Nephron (organoid): ENCODE measurements around the gene MIS18A.

ENCODE experiments used
- H3K27ac Mint-ChIP-seq, 3 experiments: 2 replicates each; pipeline ENCODE4 v1.8.0; 2020; ENCODE audit warnings: mixed read lengths in 3 of 3, mild to moderate bottlenecking in 2 of 3, moderate library complexity in 1 of 3
- H3K27me3 Mint-ChIP-seq: 2 replicates; pipeline ENCODE4 v1.8.0; 2021; ENCODE audit warnings: low read depth, mild to moderate bottlenecking, moderate library complexity, mixed read lengths
- H3K36me3 Mint-ChIP-seq: 2 replicates; pipeline ENCODE4 v1.8.0; 2020; ENCODE audit warnings: low read depth, mixed read lengths
- H3K4me1 Mint-ChIP-seq: 2 replicates; pipeline ENCODE4 v1.8.0; 2020; ENCODE audit warnings: mixed read lengths
- H3K4me3 Mint-ChIP-seq, 3 experiments: 2 replicates each; pipeline ENCODE4 v1.8.0; 2020; ENCODE audit warnings: mild to moderate bottlenecking in 3 of 3, mixed read lengths in 3 of 3, moderate library complexity in 2 of 3
- H3K9me3 Mint-ChIP-seq: 2 replicates; pipeline ENCODE4 v1.8.0; 2020; ENCODE audit warnings: mixed read lengths
- TF ChIP-seq, protein P1 (sequence below), 3 experiments: fragments of 200-600 bp; sonication (generic); IDR thresholded peaks; one replicate each; pipeline ENCODE4 v1.5.0; 2021; ENCODE audit warnings: antibody characterized with exemption in 3 of 3; ENCODE audit not compliant: unreplicated experiment in 3 of 3

The MIS18A gene

DNA sequence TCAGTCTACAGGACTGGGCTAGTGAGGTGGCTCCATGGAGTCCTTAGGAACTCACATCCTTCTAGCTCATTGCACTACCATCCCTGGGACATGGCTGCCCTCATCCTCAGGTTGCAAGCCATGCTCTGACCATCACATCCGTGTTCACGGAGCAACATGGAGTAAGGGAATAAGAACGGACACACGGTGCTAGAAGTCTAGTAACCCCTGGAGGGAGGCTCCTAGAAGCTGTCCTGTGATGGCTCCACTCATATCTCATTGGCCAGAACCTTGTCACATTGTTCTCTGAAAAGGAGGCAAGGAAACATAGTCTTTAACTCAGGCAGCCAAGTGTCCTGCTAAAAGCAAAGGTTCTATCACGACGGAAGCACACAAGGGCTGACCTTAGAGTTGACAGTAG is 23.7 kb upstream of the MIS18A start:
- no peaks in the 10 kb centered on the region for H3K4me1 Mint-ChIP-seq
- H3K4me3 Mint-ChIP-seq: no peak overlapping the region
- TF ChIP-seq, protein P1, sequence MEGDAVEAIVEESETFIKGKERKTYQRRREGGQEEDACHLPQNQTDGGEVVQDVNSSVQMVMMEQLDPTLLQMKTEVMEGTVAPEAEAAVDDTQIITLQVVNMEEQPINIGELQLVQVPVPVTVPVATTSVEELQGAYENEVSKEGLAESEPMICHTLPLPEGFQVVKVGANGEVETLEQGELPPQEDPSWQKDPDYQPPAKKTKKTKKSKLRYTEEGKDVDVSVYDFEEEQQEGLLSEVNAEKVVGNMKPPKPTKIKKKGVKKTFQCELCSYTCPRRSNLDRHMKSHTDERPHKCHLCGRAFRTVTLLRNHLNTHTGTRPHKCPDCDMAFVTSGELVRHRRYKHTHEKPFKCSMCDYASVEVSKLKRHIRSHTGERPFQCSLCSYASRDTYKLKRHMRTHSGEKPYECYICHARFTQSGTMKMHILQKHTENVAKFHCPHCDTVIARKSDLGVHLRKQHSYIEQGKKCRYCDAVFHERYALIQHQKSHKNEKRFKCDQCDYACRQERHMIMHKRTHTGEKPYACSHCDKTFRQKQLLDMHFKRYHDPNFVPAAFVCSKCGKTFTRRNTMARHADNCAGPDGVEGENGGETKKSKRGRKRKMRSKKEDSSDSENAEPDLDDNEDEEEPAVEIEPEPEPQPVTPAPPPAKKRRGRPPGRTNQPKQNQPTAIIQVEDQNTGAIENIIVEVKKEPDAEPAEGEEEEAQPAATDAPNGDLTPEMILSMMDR (IDR thresholded peaks at IDR 0.05; ENCODE audit: unreplicated experiment in 3 of 3): no peak
- no peak overlapping the region for H3K27ac Mint-ChIP-seq
- H3K27me3 Mint-ChIP-seq: no peaks in the 10 kb centered on the region
- H3K9me3 Mint-ChIP-seq: no peaks in the 10 kb centered on the region
- peaks cover 20% of the 10 kb centered on the region for H3K36me3 Mint-ChIP-seq

DNA sequence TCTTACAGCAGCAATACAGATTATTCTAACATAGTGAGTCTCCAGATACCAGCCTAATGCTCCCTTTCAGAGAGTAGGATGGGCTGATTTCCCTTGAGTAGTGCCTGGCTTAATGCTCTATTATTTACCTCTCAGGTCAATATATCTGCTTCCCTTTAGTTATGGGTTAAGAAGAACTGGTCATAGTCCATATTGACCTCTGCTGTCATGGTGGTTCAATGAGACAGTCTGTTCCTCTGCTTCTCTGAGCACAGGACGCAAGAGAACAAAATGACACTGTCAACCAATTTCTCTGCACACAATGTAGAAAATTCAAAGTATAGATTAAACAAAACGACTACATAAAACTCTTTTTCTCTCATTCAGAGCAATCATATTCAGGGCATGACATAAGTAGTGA is 22.7 kb upstream of the MIS18A start:
- Mint-ChIP-seq H3K4me1 (no peaks in the 10 kb centered on the region), H3K4me3 (no peak overlapping the region), H3K27ac (no peak overlapping the region), H3K36me3 (peaks cover 16% of the 10 kb centered on the region), H3K27me3 (no peaks in the 10 kb centered on the region), H3K9me3 (no peaks in the 10 kb centered on the region)
- TF ChIP-seq, protein P1 (IDR thresholded peaks at IDR 0.05; ENCODE audit: unreplicated experiment in 3 of 3): no peak

DNA sequence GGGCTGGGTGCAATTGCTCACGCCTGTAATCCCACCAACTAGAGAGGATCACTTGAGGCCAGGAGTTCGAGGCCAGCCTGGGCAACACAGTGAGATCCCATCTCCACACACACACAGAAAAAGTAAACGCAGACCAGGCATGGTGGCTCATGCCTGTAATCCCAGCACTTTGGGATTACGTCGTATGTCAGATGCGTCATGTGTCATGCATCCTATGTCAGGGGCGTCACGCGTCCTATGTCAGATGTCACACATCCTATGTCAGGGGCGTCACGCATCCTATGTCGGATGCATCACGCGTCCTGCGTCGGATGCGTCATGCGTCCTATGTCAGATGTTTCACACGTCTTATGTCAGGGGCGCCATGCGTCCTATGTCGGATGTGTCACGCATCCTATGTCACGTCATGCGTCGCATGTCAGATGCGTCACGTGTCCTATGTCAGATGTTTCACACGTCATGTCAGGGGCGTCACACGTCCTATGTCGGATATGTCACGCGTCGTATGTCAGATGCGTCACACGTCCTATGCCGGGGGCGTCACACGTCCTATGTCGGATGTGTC is 21.4 kb upstream of the MIS18A start:
- no peak overlapping the region for H3K27ac Mint-ChIP-seq
- no peak overlapping the region for H3K4me3 Mint-ChIP-seq
- no peaks in the 10 kb centered on the region for H3K27me3 Mint-ChIP-seq
- no peaks in the 10 kb centered on the region for H3K9me3 Mint-ChIP-seq
- TF ChIP-seq, protein P1 (IDR thresholded peaks at IDR 0.05; ENCODE audit: unreplicated experiment in 3 of 3): no peak
- peaks cover 16% of the 10 kb centered on the region for H3K36me3 Mint-ChIP-seq
- H3K4me1 Mint-ChIP-seq: no peaks in the 10 kb centered on the region

DNA sequence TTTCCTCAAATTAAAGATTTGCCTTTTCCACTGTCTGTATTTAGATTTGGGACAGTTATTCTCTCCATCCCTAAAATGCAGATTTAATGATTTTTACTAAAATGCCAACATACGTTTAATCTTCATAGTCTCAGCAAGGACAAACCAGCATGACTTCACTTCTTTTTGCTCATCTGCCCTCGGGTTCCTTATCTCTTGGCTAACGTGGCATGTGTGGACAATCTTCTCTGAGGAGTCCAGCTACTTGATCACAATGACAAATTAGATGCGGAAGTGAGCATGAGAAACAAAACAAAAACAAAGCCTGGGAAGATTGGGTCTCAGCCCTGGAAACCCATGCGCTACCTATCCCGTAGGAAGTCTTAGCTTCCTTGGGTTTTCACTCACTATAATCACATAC is 20.8 kb upstream of the MIS18A start:
- Mint-ChIP-seq H3K27ac (no peak overlapping the region), H3K4me3 (no peak overlapping the region), H3K9me3 (no peaks in the 10 kb centered on the region), H3K4me1 (no peaks in the 10 kb centered on the region), H3K36me3 (peaks cover 16% of the 10 kb centered on the region), H3K27me3 (no peaks in the 10 kb centered on the region)
- TF ChIP-seq, protein P1 (IDR thresholded peaks at IDR 0.05; ENCODE audit: unreplicated experiment in 3 of 3): no peak

DNA sequence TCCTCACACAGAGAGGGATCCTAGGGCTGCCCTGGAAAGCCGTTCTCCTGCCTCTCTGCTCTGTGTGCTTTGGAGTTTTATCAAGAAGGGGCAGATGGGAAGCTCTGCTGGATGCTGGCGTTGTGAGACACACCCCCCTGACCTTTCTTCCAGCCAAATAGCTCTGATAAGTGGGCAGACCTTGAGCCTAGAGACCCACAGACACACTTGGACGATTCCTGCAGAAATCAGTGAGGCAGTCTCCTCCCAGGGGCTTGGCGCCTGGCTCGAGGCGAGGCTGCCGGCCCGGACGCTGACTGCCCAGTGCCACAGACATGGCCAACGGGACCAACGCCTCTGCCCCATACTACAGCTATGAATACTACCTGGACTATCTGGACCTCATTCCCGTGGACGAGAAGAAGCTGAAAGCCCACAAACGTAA is 19.8 kb upstream of the MIS18A start, which contains the start of gene MRAP:
TSS of gene MRAP (plus strand) at position 198 of the 424 bp plus-strand sequence. CDS start at position 315, 117 bp downstream.
- H3K27me3 Mint-ChIP-seq: no peaks in the 10 kb centered on the region
- no peaks in the 10 kb centered on the region for H3K4me1 Mint-ChIP-seq
- no peaks in the 10 kb centered on the region for H3K9me3 Mint-ChIP-seq
- H3K27ac Mint-ChIP-seq: no peak within 1 kb of the TSS
- TF ChIP-seq, protein P1 (IDR thresholded peaks at IDR 0.05; ENCODE audit: unreplicated experiment in 3 of 3): no peak
- peaks cover 16% of the 10 kb centered on the region for H3K36me3 Mint-ChIP-seq
- H3K4me3 Mint-ChIP-seq: no peak within 1 kb of the TSS

DNA sequence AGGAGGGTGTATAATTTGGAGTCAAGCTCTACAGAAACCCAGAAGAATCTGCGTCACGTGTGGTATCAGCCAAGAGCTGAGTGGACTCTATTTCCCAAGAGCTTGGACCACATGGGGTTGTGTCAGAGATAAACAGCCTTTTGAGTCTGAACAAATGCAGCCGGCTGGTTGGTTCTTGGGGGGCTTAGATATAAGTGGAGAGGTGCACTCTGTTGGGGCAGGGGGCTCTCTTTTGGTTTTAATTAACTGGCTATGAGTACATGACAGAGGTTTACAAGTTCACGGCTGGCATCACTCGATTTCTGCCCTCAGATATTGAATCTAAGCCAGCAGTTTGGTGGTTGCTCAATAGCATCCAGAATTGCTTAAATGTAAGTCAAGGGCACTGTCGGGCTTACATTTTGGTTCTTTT is 19.3 kb upstream of the MIS18A start:
- no peaks in the 10 kb centered on the region for H3K9me3 Mint-ChIP-seq
- H3K4me3 Mint-ChIP-seq: no peak overlapping the region

More for the DNA sequence above, 19.3 kb upstream of the MIS18A start:
- Mint-ChIP-seq H3K36me3 (peaks cover 16% of the 10 kb centered on the region), H3K27me3 (no peaks in the 10 kb centered on the region), H3K4me1 (no peaks in the 10 kb centered on the region), H3K27ac (no peak overlapping the region)
- TF ChIP-seq, protein P1 (IDR thresholded peaks at IDR 0.05; ENCODE audit: unreplicated experiment in 3 of 3): no peak
